ENCODE data around the gene SC5D. TPM values are rescaled to one million over a fixed set of nuclear protein-coding genes. Genes with fewer than 3 reads are reported as not detected.

SC5D gene
- total RNA-seq, 2 donors from 2014 or later = 61.6 to 86.6 TPM

DNA sequence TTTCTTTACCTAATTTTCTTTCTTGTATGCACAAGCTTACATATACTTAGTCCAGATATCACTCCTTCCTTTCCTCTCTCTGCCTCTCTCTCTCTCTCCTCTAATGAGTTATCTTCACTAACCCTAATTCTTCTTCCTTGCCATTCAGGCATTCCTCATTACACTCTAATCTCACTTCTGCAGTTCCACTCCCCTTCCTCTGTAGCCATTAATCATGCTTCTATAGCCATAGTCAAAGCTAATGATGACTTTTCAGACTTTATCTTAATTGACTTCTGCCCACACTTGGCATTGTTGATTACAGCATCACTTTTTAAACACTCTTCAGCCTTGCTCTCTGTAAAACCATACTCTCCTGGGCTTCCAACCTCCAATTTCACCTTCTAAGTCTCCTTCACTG, 35.3 kb upstream of the SC5D start:
- intact Hi-C loops (cut with DNase I) = no loop called here
- Histone ChIP-seq H3K36me3 (no peaks in the 10 kb centered on the region), H3K4me1 (replicated peaks) (no peaks in the 10 kb centered on the region), H3K4me3 (no peak overlapping the region), H3K9me3 (no peaks in the 10 kb centered on the region), H3K27ac (peak overlapping the region; percentile 18 to 22), H3K27me3 (replicated peaks; ENCODE audit: insufficient read depth) (no peaks in the 10 kb centered on the region)
- DNase-seq (ENCODE audit: low spot score) = no peak
- TF ChIP-seq POLR2AphosphoS5 (IDR thresholded peaks at IDR 0.05) (no peak), POLR2A (IDR thresholded peaks at IDR 0.05) (no peak)
- TF ChIP-seq, protein P1, sequence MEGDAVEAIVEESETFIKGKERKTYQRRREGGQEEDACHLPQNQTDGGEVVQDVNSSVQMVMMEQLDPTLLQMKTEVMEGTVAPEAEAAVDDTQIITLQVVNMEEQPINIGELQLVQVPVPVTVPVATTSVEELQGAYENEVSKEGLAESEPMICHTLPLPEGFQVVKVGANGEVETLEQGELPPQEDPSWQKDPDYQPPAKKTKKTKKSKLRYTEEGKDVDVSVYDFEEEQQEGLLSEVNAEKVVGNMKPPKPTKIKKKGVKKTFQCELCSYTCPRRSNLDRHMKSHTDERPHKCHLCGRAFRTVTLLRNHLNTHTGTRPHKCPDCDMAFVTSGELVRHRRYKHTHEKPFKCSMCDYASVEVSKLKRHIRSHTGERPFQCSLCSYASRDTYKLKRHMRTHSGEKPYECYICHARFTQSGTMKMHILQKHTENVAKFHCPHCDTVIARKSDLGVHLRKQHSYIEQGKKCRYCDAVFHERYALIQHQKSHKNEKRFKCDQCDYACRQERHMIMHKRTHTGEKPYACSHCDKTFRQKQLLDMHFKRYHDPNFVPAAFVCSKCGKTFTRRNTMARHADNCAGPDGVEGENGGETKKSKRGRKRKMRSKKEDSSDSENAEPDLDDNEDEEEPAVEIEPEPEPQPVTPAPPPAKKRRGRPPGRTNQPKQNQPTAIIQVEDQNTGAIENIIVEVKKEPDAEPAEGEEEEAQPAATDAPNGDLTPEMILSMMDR (IDR thresholded peaks at IDR 0.05) = no peak

DNA sequence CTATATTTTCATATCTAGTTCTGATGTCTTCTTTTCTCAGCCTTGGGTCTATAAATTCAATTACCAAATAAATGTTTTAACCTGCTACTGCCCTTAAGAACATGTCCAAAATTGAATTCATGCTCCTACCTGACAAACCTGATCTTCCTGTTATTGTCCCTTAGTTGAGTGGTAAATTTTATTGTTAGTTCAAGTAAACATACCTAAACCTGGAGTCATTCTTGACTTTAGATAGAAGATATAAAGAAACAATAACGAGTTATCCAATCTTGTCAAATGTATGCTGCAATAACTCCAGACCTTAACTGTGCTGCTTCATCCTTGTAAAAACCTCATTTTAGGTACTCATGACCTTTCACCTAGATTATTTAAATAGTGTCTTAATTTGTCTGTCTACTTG, 34.6 kb upstream of the SC5D start:
- 15% methylated on average over 1 of the region's 1 CpG for WGBS
- intact Hi-C loops (cut with DNase I) = no loop called here
- Histone ChIP-seq H3K27ac (peak overlapping the region; percentile 18 to 22), H3K4me3 (no peak overlapping the region), H3K36me3 (no peaks in the 10 kb centered on the region), H3K9me3 (no peaks in the 10 kb centered on the region), H3K27me3 (replicated peaks; ENCODE audit: insufficient read depth) (no peaks in the 10 kb centered on the region), H3K4me1 (replicated peaks) (no peaks in the 10 kb centered on the region)
- TF ChIP-seq POLR2A (IDR thresholded peaks at IDR 0.05) (no peak), POLR2AphosphoS5 (IDR thresholded peaks at IDR 0.05) (peak; percentile 93)
- TF ChIP-seq, protein P1 (IDR thresholded peaks at IDR 0.05) = peak in 1 of 4 experiments; percentile 6
- DNase-seq (ENCODE audit: low spot score) = peak; percentile 59

DNA sequence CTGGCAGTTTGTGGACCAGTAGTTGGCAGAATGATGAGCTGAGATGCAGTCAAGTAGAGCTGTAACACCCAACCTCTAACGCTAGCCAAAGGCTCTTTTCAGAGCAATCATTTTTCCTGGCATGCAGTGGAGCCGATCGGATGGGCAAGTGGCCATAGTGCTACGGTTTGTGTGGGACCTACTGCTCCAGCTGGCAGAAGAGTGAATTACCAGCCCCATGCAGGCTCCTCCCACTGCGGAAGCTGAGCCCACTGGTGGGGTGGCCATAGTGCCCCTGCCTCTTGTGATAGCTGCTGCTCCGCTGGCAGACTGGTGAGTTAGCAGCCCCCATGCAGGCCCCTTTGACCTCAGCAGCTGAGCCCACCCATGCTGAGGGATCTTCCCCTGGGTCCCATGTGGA, 27.0 kb upstream of the SC5D start:
- no peak for TF ChIP-seq POLR2A (IDR thresholded peaks at IDR 0.05)
- no peak for TF ChIP-seq POLR2AphosphoS5 (IDR thresholded peaks at IDR 0.05)
- TF ChIP-seq, protein P1 (IDR thresholded peaks at IDR 0.05) = no peak
- no peaks in the 10 kb centered on the region for H3K4me1 ChIP-seq (replicated peaks)
- no peaks in the 10 kb centered on the region for H3K27me3 ChIP-seq (replicated peaks; ENCODE audit: insufficient read depth)
- no peak for DNase-seq (ENCODE audit: low spot score)
- H3K9me3 ChIP-seq = no peaks in the 10 kb centered on the region
- WGBS = 74% methylated on average over 6 of the region's 6 CpGs
- intact Hi-C loops (cut with DNase I) = no loop called here
- H3K36me3 ChIP-seq = no peaks in the 10 kb centered on the region
- H3K4me3 ChIP-seq = no peak overlapping the region
- H3K27ac ChIP-seq = no peak overlapping the region

DNA sequence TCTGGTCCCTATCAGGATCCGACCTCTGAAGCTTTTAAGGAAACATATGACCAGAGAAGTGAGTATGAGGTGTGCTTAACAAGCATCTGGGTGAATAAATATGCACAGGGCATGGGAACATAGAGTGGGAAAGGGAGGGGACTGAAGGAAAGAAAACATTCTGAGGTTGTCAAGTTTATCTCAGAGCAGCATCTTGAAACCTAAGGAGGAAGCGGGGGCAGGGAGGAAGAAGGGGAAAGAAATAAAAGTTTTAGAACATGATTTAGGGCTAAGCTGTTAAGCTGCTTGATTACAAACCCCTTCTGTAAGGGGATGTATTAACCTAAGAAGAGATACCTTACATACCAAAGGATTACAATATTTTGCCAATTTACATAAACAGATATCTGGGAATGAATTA, 24.0 kb upstream of the SC5D start:
- 6% methylated on average over 2 of the region's 2 CpGs for WGBS
- no peak for DNase-seq (ENCODE audit: low spot score)
- Histone ChIP-seq H3K4me3 (no peak overlapping the region), H3K9me3 (no peaks in the 10 kb centered on the region), H3K27me3 (replicated peaks; ENCODE audit: insufficient read depth) (no peaks in the 10 kb centered on the region), H3K27ac (no peak overlapping the region), H3K36me3 (no peaks in the 10 kb centered on the region), H3K4me1 (replicated peaks) (no peaks in the 10 kb centered on the region)
- TF ChIP-seq POLR2AphosphoS5 (IDR thresholded peaks at IDR 0.05) (peak; percentile 10), POLR2A (IDR thresholded peaks at IDR 0.05) (no peak)
- intact Hi-C loops (cut with DNase I) = no loop called here

DNA sequence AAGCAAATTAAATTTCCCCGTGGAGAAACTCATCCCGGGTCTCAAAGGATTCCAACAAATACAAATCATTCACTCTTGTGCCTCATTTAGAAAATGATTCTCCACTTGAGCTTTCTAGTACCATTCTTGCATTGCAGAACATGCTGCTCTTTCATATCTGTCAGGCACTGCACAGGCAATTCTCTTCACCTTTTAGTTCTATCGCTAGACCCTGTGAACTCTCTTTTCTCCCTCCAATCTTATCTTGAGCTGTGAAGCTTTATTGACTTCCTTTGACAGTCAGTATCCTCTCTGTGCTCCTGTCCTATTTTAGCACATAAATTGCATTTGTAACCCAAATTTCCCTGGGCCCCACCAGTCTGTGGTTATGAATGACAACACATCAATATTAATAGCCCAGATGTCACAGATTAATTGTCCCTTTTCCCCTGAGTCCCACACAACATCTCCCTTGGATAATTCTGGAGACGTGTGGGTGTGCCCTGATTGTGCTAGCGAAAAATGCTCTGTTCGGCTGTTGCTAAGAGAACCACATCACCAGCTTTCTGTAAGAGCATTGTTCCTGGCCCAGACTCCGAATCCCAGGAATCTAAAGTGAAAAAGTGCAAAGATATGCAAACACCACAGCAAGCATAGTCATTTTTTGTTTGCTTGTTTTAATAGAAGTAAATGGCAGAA, 22.4 kb upstream of the SC5D start:
- intact Hi-C loops (cut with DNase I) = no loop called here
- Histone ChIP-seq H3K9me3 (no peaks in the 10 kb centered on the region), H3K27ac (no peak overlapping the region), H3K4me3 (no peak overlapping the region), H3K36me3 (no peaks in the 10 kb centered on the region), H3K4me1 (replicated peaks) (no peaks in the 10 kb centered on the region), H3K27me3 (replicated peaks; ENCODE audit: insufficient read depth) (no peaks in the 10 kb centered on the region)
- WGBS = 65% methylated on average over 7 of the region's 7 CpGs
- TF ChIP-seq, protein P1 (IDR thresholded peaks at IDR 0.05) = no peak
- TF ChIP-seq POLR2A (IDR thresholded peaks at IDR 0.05) (no peak), POLR2AphosphoS5 (IDR thresholded peaks at IDR 0.05) (no peak)
- no peak for DNase-seq (ENCODE audit: low spot score)
